H1 (cell line): ENCODE results near the gene TTLL7. TPM values are rescaled to one million over a fixed set of nuclear protein-coding genes. Genes with fewer than 3 reads are reported as not detected.

ENCODE experiments used
- ASH2L ChIP-seq: fragments of 200-600, 300-600 bp; sonication (generic); IDR thresholded peaks from one replicate; pipeline ENCODE4 v1.7.1; 2017; ENCODE audit warnings: low read length
- BACH1 ChIP-seq: IDR thresholded peaks from 2 replicates; pipeline ENCODE4 v1.6.1; 2012; ENCODE audit warnings: low read length, improper control_type of control experiment
- EGR1 ChIP-seq: IDR thresholded peaks from 2 replicates; pipeline ENCODE4 v1.6.1; 2011; ENCODE audit warnings: low read depth, low read length, borderline replicate concordance
- JUND ChIP-seq: IDR thresholded peaks from 2 replicates; pipeline ENCODE4 v1.6.1; 2011; ENCODE audit warnings: mild to moderate bottlenecking, improper control_type of control experiment, low read length
- KDM1A ChIP-seq: fragments of 200-600, 300-600 bp; sonication (generic); IDR thresholded peaks from 2 replicates; pipeline ENCODE4 v1.7.1; 2016; ENCODE audit warnings: mild to moderate bottlenecking, low read length, borderline replicate concordance
- MAFK ChIP-seq: IDR thresholded peaks from 2 replicates; pipeline ENCODE4 v1.6.1; 2012; ENCODE audit warnings: low read depth, mild to moderate bottlenecking, improper control_type of control experiment, low read length
- SIN3A ChIP-seq, 2 experiments: IDR thresholded peaks in 1 of 2; conservative IDR thresholded peaks in 1 of 2; 2 replicates each; pipeline ENCODE4 v1.6.1; 2011 to 2012; ENCODE audit warnings: low read length in 2 of 2, improper control_type of control experiment in 1 of 2, low read depth in 1 of 2, mild to moderate bottlenecking in 1 of 2
- TAF1 ChIP-seq: IDR thresholded peaks from 2 replicates; pipeline ENCODE4 v1.6.1; 2011; ENCODE audit warnings: mild to moderate bottlenecking, low read depth, low read length
- ZNF274 ChIP-seq: IDR thresholded peaks from 2 replicates; pipeline ENCODE4 v1.7.0; 2012; ENCODE audit warnings: low read length, borderline replicate concordance; ENCODE audit errors: extremely low read depth
- polyA plus RNA-seq, 7 experiments: library from polyadenylated mRNA; depleted of rRNA in 3 of 7; stranded (reverse) in 5 of 7; unstranded in 2 of 7; fragments of >200 nt in 5 of 7; fragments of 200-250 nt in 2 of 7; gene quantifications; 1 replicate in 5 of 7; 2 replicates in 1 of 7; 4 replicates in 1 of 7; pipeline versions ENCODE4 v1.2.1 to v1.2.3, GENCODE V29; 2011 to 2013; ENCODE audit warnings: missing spikeins in 2 of 7, mixed read lengths in 2 of 7
- total RNA-seq: library from RNA; stranded (reverse); fragmentation: NEBNext Ultra II Directional; extraction: Animal tissue kit (Norgen Biotek cat#: 25700); gene quantifications from 2 replicates; pipeline ENCODE4 v1.2.1, GENCODE V29; 2021
- TF ChIP-seq, protein P1 (sequence below): fragments of 300-600 bp; sonication (generic); IDR thresholded peaks from 2 replicates; pipeline ENCODE4 v1.7.1; 2012; ENCODE audit warnings: low read length, moderate library complexity, mild to moderate bottlenecking, inconsistent platforms; ENCODE audit not compliant: insufficient replicate concordance

The TTLL7 gene
- total and polyA plus RNA-seq, 2 of the 8 experiments (the other 6 are each of a cell fraction or from before 2014, with no cell fraction given): 1.9 to 7.9 TPM

DNA sequence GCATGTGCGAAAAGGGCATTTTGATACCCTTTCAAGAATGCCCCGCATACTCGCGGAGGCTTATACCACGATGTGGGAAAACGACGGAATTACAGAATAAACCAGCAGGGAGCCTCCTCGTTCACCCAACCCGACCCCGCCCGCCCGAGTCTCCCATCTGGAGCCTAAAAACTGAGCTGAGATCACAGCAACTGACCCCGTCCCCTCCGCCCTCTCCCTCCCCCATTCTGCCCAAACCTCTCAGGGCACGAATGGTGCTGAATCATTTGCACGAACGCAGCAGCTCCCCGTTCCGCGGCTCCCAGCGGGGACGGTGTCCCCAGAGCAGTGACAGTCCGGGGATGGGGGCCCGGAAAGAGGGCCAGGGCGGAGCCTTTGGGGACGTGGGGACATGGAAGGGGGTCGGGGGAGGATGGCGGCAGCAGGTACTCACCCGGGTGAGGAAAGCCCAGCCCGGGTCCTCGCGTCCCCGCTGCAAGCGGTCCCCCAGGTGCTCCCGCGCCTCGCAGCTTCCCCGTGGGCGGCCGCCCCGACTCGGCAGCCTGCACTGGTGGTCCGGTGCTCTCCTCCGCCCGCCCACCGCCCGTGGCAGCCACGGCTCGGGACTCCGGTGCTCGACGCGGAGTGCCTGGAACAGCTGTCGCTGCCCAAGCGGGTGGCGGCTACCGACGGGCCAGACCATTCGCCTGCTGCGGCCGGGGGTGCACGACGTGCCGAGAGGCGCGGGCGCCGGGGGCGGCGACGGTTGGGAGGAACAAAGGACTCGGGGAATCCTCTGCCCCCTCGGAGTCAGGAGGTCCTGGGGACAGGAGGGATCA, at the start of gene TTLL7 (continued):
- TF ChIP-seq, protein P1, sequence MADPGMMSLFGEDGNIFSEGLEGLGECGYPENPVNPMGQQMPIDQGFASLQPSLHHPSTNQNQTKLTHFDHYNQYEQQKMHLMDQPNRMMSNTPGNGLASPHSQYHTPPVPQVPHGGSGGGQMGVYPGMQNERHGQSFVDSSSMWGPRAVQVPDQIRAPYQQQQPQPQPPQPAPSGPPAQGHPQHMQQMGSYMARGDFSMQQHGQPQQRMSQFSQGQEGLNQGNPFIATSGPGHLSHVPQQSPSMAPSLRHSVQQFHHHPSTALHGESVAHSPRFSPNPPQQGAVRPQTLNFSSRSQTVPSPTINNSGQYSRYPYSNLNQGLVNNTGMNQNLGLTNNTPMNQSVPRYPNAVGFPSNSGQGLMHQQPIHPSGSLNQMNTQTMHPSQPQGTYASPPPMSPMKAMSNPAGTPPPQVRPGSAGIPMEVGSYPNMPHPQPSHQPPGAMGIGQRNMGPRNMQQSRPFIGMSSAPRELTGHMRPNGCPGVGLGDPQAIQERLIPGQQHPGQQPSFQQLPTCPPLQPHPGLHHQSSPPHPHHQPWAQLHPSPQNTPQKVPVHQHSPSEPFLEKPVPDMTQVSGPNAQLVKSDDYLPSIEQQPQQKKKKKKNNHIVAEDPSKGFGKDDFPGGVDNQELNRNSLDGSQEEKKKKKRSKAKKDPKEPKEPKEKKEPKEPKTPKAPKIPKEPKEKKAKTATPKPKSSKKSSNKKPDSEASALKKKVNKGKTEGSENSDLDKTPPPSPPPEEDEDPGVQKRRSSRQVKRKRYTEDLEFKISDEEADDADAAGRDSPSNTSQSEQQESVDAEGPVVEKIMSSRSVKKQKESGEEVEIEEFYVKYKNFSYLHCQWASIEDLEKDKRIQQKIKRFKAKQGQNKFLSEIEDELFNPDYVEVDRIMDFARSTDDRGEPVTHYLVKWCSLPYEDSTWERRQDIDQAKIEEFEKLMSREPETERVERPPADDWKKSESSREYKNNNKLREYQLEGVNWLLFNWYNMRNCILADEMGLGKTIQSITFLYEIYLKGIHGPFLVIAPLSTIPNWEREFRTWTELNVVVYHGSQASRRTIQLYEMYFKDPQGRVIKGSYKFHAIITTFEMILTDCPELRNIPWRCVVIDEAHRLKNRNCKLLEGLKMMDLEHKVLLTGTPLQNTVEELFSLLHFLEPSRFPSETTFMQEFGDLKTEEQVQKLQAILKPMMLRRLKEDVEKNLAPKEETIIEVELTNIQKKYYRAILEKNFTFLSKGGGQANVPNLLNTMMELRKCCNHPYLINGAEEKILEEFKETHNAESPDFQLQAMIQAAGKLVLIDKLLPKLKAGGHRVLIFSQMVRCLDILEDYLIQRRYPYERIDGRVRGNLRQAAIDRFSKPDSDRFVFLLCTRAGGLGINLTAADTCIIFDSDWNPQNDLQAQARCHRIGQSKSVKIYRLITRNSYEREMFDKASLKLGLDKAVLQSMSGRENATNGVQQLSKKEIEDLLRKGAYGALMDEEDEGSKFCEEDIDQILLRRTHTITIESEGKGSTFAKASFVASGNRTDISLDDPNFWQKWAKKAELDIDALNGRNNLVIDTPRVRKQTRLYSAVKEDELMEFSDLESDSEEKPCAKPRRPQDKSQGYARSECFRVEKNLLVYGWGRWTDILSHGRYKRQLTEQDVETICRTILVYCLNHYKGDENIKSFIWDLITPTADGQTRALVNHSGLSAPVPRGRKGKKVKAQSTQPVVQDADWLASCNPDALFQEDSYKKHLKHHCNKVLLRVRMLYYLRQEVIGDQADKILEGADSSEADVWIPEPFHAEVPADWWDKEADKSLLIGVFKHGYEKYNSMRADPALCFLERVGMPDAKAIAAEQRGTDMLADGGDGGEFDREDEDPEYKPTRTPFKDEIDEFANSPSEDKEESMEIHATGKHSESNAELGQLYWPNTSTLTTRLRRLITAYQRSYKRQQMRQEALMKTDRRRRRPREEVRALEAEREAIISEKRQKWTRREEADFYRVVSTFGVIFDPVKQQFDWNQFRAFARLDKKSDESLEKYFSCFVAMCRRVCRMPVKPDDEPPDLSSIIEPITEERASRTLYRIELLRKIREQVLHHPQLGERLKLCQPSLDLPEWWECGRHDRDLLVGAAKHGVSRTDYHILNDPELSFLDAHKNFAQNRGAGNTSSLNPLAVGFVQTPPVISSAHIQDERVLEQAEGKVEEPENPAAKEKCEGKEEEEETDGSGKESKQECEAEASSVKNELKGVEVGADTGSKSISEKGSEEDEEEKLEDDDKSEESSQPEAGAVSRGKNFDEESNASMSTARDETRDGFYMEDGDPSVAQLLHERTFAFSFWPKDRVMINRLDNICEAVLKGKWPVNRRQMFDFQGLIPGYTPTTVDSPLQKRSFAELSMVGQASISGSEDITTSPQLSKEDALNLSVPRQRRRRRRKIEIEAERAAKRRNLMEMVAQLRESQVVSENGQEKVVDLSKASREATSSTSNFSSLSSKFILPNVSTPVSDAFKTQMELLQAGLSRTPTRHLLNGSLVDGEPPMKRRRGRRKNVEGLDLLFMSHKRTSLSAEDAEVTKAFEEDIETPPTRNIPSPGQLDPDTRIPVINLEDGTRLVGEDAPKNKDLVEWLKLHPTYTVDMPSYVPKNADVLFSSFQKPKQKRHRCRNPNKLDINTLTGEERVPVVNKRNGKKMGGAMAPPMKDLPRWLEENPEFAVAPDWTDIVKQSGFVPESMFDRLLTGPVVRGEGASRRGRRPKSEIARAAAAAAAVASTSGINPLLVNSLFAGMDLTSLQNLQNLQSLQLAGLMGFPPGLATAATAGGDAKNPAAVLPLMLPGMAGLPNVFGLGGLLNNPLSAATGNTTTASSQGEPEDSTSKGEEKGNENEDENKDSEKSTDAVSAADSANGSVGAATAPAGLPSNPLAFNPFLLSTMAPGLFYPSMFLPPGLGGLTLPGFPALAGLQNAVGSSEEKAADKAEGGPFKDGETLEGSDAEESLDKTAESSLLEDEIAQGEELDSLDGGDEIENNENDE: no peak
- TF ChIP-seq JUND (peak; percentile 87), ZNF274 (no peak), TAF1 (peak; percentile 75), EGR1 (peak; percentile 20; the same call in 1 of the 2 replicates), SIN3A (conservative IDR thresholded peaks at IDR 0.05 in 1 of 2, IDR thresholded peaks at IDR 0.05 in 1 of 2; ENCODE audit: low read depth in 1 of 2, low read length in 2 of 2) (peak in 1 of 2 experiments; percentile 62; a peak in 2 of 4 replicates), ASH2L (peak; percentile 94), MAFK (no peak), KDM1A (0 out of 2 replicates have a peak, but pooled peaks have one; percentile 39), BACH1 (0 out of 2 replicates have a peak, but pooled peaks have one; percentile 6)
